Right cardiac atrium (tissue), 5 donors: Measurements from ENCODE around the gene RNF7. TPM values are rescaled to one million over a fixed set of nuclear protein-coding genes. Genes with fewer than 3 reads are reported as not detected.
"Not testable (repeated sequence)": the region's sequence is repeated elsewhere in the genome, so short reads cannot be mapped to it uniquely, and the experiment has no call there.

Experiments used
- ATAC-seq, 2 donors: fragments of 200-7000 bp; cut with Tn5 transposase; one replicate each; pipeline versions ENCODE4 v1.8.0 to v1.9.1; 2020; ENCODE audit warnings: moderate library complexity in 2 of 2, mild to moderate bottlenecking in 1 of 2
- DNase-seq, 3 donors: peaks; one replicate each; pipeline ENCODE4 v3.0.0-alpha.2; 2020
- H3K27ac ChIP-seq: one replicate; pipeline ENCODE4 v1.5.1; 2013; ENCODE audit warnings: mild to moderate bottlenecking, low read length, control low read depth, moderate library complexity
- H3K27me3 ChIP-seq: one replicate; pipeline ENCODE4 v1.6.1; 2013; ENCODE audit not compliant: control insufficient read depth, insufficient read depth
- H3K4me1 ChIP-seq: one replicate; pipeline ENCODE4 v1.6.1; 2013; ENCODE audit warnings: low read length; ENCODE audit not compliant: control insufficient read depth, insufficient read depth
- H3K4me3 ChIP-seq: one replicate; pipeline ENCODE4 v1.5.1; 2013; ENCODE audit warnings: low read length, control low read depth
- H3K9me3 ChIP-seq: one replicate; pipeline ENCODE4 v1.6.1; 2013; ENCODE audit warnings: low read length; ENCODE audit not compliant: control insufficient read depth
- WGBS: extraction: QIAGEN DNeasy Blood & Tissue Kit; methylation state at CpG from one replicate; pipeline ENCODE4 v1.1.7; 2013; 5-methylcytosine and 5-hydroxymethylcytosine counted together
- intact Hi-C, 4 donors: fragments of 100-400 bp; cut with DNase I; formaldehyde crosslinking; loops; one replicate each; pipeline versions ENCODE4 v1.11.0 to v1.14.0; 2022 to 2023
- polyA plus RNA-seq: library from polyadenylated mRNA; stranded (reverse); fragments of 200-250 nt; gene quantifications from one replicate; pipeline ENCODE4 v1.2.3, GENCODE V29; 2013
- total RNA-seq, 4 donors: library from RNA; stranded (reverse); fragmentation: NEBNext Ultra II Directional; extraction: Animal tissue kit (Norgen Biotek cat#: 25700); gene quantifications; one replicate each; pipeline ENCODE4 v1.2.1, GENCODE V29; 2021
- donor health status: healthy with polysubstance abuse.
- donor health status: DM: no; HTN: yes; CAD: no.
- donor health status: DM: no; HTN: no; CAD: no.
- donor health status: DM: no; HTN: yes; CAD: no; lungs with severe emphysema.
- donor health status: DM: yes; HTN: yes; CAD: no.

The RNF7 gene
- total and polyA plus RNA-seq, 5 donors: 66.2 to 128 (median 79.1) TPM

GRCh38 chr3:141735770-141736465 lies 2.2 kb upstream of the RNF7 start:
- Histone ChIP-seq H3K4me1 (no peaks in the 10 kb centered on the region), H3K4me3 (no peak overlapping the region), H3K27me3 (no peaks in the 10 kb centered on the region), H3K9me3 (no peaks in the 10 kb centered on the region), H3K27ac (no peak overlapping the region)
- intact Hi-C loops: loop anchor here in 1 of 4 donors (10.0 kb wide), 1 partner anchor 139 kb away; the partner anchor contains the start of gene ATP1B3
- 85% methylated on average over 7 of the region's 7 CpGs for whole genome bisulfite sequencing
- DNase-seq: no peak
- ATAC-seq: no peak

DNA sequence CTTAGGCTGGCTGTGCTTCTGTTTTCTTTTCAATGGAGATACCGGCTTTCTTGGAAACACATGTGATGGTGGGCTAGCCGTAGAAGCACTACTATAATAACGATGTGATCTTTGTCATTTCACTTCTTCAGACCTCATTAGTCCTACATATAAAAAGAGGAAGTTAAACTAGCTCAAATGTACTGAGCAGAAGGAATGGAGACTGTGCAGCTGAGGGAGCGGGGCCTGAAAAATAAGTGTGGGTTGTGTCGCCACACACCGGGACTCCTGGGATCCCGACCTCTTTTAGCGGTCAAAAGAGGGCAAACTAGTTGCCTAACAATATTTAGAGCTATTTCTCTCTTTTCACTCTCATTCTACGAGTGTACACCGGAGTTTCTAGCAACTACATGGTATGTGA lies 1.0 kb upstream of the RNF7 start:
- Histone ChIP-seq H3K4me3 (no peak overlapping the region), H3K27me3 (no peaks in the 10 kb centered on the region), H3K9me3 (no peaks in the 10 kb centered on the region), H3K27ac (no peak overlapping the region), H3K4me1 (no peaks in the 10 kb centered on the region)
- DNase-seq: no peak
- intact Hi-C loops: loop anchor here in 1 of 4 donors (10.0 kb wide), 1 partner anchor 138 kb away; the partner anchor contains the start of gene ATP1B3
- no peak for ATAC-seq
- WGBS: 84% methylated on average over 10 of the region's 10 CpGs

DNA sequence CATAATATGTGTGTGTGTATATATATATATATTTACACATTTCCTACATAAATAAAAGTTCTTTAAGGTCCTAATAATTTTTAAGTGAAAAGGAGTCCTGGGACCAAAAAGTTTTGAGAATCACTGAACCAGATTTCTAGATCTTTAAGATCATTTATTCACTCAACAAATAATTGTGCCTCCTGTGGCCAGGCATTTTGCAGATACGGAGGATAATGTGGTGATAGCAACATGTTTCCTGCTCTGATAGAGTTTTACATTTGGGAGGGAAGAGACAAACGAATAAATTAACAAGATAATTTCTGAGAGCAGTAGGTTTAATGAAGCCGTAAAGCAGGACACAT lies 448 bp upstream of the RNF7 start:
- whole genome bisulfite sequencing: 2% methylated on average over 3 of the region's 3 CpGs
- Histone ChIP-seq H3K4me1 (no peaks in the 10 kb centered on the region), H3K27ac (peak overlapping the region; percentile 9), H3K4me3 (peak overlapping the region; percentile 38), H3K9me3 (no peaks in the 10 kb centered on the region), H3K27me3 (no peaks in the 10 kb centered on the region)
- ATAC-seq: no peak
- DNase-seq: no peak
- intact Hi-C loops: loop anchor here in 2 of 4 donors (2.0 to 10.0 kb wide), 2 partner anchors 137 kb away; partner anchors contain the start of gene ATP1B3 (in 1 of the 2)

DNA sequence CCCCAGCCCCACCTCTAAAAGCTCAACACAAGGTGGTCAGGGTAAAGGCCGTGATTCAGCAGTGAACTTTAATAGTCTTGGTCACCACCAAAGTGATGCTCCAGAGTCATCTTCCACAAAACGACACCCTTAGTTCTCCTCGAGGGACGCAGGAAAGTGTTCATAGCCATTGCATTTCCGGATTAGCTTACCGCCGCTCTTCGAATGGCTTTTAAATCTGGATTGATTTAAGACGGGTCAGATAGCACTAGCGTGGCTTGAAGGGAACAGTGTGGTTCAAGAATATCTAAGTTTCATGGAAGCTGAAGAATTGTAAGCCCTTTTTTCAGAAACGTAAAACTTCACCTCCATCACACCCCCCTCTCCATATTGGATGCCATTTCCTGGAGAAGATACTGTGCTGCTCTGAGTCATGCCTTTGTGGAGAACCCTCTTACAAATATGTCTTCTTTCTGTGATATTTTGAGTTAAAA lies 829 bp downstream of the RNF7 start:
- peak in 1 of 2 donors; percentile 45 for ATAC-seq
- Histone ChIP-seq H3K27me3 (no peaks in the 10 kb centered on the region), H3K4me3 (peak overlapping the region; percentile 91), H3K9me3 (no peaks in the 10 kb centered on the region), H3K27ac (peak overlapping the region; percentile 93), H3K4me1 (no peaks in the 10 kb centered on the region)
- intact Hi-C loops: loop anchor here in 2 of 4 donors (2.0 to 10.0 kb wide), 2 partner anchors 136 kb away; partner anchors contain the start of gene ATP1B3 (in 1 of the 2)
- DNase-seq: no peak
- WGBS: under 1% methylated on average over 11 of the region's 11 CpGs

GRCh38 chr3:141739731-141740130 lies 1.6 kb downstream of the RNF7 start:
- intact Hi-C loops: loop anchor here in 2 of 4 donors (2.0 to 10.0 kb wide), 3 partner anchors 135 to 173 kb away; partner anchors contain the start of gene ATP1B3 (in 1 of the 2)
- ATAC-seq: no peak
- WGBS: 73% methylated on average over 2 of the region's 2 CpGs
- H3K27ac ChIP-seq: no peak overlapping the region
- H3K4me3 ChIP-seq: peak overlapping the region; percentile 91
- no peaks in the 10 kb centered on the region for H3K9me3 ChIP-seq
- no peak for DNase-seq
- no peaks in the 10 kb centered on the region for H3K4me1 ChIP-seq
- H3K27me3 ChIP-seq: no peaks in the 10 kb centered on the region

GRCh38 chr3:141740349-141740748 lies 2.3 kb downstream of the RNF7 start:
- intact Hi-C loops: loop anchor here in 1 of 4 donors (5.0 kb wide), 1 partner anchor 172 kb away; no protein-coding TSS in a partner anchor
- no peaks in the 10 kb centered on the region for H3K4me1 ChIP-seq
- H3K9me3 ChIP-seq: no peaks in the 10 kb centered on the region
- no peak for DNase-seq
- no peak overlapping the region for H3K27ac ChIP-seq
- no peak for ATAC-seq
- no peaks in the 10 kb centered on the region for H3K27me3 ChIP-seq
- no peak overlapping the region for H3K4me3 ChIP-seq

DNA sequence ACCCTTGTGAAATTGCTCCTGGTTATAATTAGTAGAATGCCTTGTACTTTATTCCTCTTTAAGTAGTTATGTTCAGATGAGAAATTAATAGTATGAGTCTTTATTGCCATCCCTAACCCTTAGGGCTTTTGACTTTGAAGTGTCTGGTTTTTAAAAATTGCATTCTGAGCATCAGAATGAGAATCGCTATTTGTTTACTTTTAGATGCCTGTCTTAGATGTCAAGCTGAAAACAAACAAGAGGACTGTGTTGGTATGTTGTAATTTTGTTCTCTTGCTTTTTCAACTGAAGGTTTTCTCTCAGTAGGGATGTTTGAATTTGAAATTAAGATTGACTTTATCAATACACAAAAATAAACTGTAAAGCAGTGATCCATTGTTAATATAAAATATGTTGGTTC lies 5.2 kb downstream of the RNF7 start:
- ATAC-seq (no peak), DNase-seq (no peak)
- no peaks in the 10 kb centered on the region for H3K27me3 ChIP-seq
- intact Hi-C loops: loop anchor here in 1 of 4 donors (5.0 kb wide), 1 partner anchor 169 kb away; no protein-coding TSS in a partner anchor
- H3K27ac ChIP-seq: no peak overlapping the region
- H3K4me3 ChIP-seq: no peak overlapping the region
- no peaks in the 10 kb centered on the region for H3K9me3 ChIP-seq
- WGBS: 83% methylated on average over 1 of the region's 1 CpG
- no peaks in the 10 kb centered on the region for H3K4me1 ChIP-seq

GRCh38 chr3:141746962-141747361 lies 8.9 kb downstream of the RNF7 start:
- ATAC-seq: no peak
- H3K4me1 ChIP-seq: no peaks in the 10 kb centered on the region
- DNase-seq: no peak
- H3K27ac ChIP-seq: no peak overlapping the region
- H3K9me3 ChIP-seq: no peaks in the 10 kb centered on the region
- H3K27me3 ChIP-seq: no peaks in the 10 kb centered on the region
- intact Hi-C loops: no loop called here
- WGBS: 93% methylated on average over 4 of the region's 4 CpGs
- no peak overlapping the region for H3K4me3 ChIP-seq

- H3K9me3 ChIP-seq: no peaks in the 10 kb centered on the region
- DNase-seq: no peak
- 89% methylated on average over 3 of the region's 3 CpGs for WGBS
- no peak overlapping the region for H3K4me3 ChIP-seq
- H3K4me1 ChIP-seq: no peaks in the 10 kb centered on the region
- intact Hi-C loops: no loop called here
- H3K27me3 ChIP-seq: no peaks in the 10 kb centered on the region
- no peak overlapping the region for H3K27ac ChIP-seq
- no peak for ATAC-seq
Observed at GRCh38 chr3:141753399-141753798, 15.3 kb downstream of the RNF7 start.

DNA sequence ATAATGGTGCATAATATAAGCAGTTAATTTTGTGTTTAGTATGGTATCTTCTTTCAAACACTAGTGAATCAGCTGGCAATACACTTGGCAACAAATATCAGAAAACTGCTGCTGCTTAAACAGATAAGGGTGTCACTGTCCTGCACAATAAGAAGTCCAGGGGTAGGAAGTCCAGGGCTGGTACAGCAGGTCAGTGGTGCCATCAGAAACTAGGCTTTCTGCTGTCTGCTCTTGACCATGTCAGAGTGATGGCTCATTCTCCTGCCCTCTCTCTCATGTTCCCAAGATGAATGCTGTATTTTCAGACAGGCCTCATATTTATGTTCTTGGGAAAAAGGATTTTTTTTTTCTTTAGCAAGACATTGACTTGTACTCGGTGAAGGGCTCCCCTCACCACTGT lies 15.9 kb downstream of the RNF7 start:
- DNase-seq (no peak), ATAC-seq (no peak)
- no peaks in the 10 kb centered on the region for H3K4me1 ChIP-seq
- H3K27ac ChIP-seq: no peak overlapping the region
- H3K4me3 ChIP-seq: no peak overlapping the region
- no peaks in the 10 kb centered on the region for H3K27me3 ChIP-seq
- intact Hi-C loops: no loop called here
- WGBS: 92% methylated on average over 1 of the region's 1 CpG
- no peaks in the 10 kb centered on the region for H3K9me3 ChIP-seq

DNA sequence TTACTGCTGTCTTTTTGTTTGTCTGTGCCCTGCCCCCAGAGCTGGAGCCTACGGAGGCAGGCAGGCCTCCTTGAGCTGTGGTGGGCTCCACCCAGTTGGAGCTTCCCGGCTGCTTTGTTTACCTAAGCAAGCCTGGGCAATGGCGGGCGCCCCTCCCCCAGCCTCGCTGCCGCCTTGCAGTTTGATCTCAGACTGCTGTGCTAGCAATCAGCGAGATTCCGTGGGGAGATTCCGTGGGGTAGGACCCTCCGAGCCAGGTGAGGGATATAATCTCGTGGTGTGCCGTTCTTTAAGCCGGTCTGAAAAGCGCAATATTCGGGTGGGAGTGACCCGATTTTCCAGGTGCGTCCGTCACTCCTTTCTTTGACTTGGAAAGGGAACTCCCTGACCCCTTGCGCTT lies 24.5 kb downstream of the RNF7 start:
- H3K4me3 ChIP-seq, intact Hi-C loops, H3K4me1 ChIP-seq, H3K27ac ChIP-seq, H3K9me3 ChIP-seq, ATAC-seq, DNase-seq, H3K27me3 ChIP-seq: not testable (repeated sequence)
- 85% methylated on average over 17 of the region's 19 CpGs for WGBS
